IMR-90 (cell line): Measurements from ENCODE around the gene CNGA1. TPM values are rescaled to one million over a fixed set of nuclear protein-coding genes. Genes with fewer than 3 reads are reported as not detected.
A peak's percentile ranks its signal among the peaks of the same experiment; 100 is the strongest.

Experiments used
- ATAC-seq: fragments of 200-7000 bp; cut with Tn5 transposase; 2 replicates; pipeline ENCODE4 v1.9.1; 2020; ENCODE audit warnings: low read depth, mild to moderate bottlenecking, moderate library complexity
- BruUV-seq: library from RNA; stranded (reverse); fragments of 400-500 nt; replicated peaks from 2 replicates; lab custom pipeline; 2021; lab: Mats Ljungman, UMichigan
- CTCF ChIA-PET: fragments of 300-600 bp; formaldehyde crosslinking; extraction: SDS; loops from one replicate; lab custom pipeline; 2021; ENCODE audit warnings: antibody characterized with exemption; lab: Yijun Ruan, JAX
- POLR2A ChIA-PET: fragments of 300-600 bp; sonication (Branson Sonifier 250); formaldehyde crosslinking; loops from one replicate; lab custom pipeline; 2022; ENCODE audit warnings: antibody characterized with exemption; ENCODE audit not compliant: unreplicated experiment; lab: Charles Lee
- DNase-seq: peaks from one replicate; pipeline ENCODE4 v3.0.0; 2013
- H2AFZ ChIP-seq: replicated peaks from 2 replicates; pipeline ENCODE3; 2013; ENCODE audit warnings: low read length, mild to moderate bottlenecking; ENCODE audit not compliant: poor library complexity
- H2AK5ac ChIP-seq: 2 replicates; pipeline ENCODE4 v1.6.1; 2013; ENCODE audit warnings: low read depth, low read length, inconsistent platforms
- H2AK9ac ChIP-seq: replicated peaks from 2 replicates; pipeline ENCODE3; 2013; ENCODE audit warnings: mild to moderate bottlenecking, low read depth, low read length, moderate library complexity; ENCODE audit not compliant: poor library complexity
- H2BK120ac ChIP-seq: 2 replicates; pipeline ENCODE4 v1.6.1; 2013; ENCODE audit warnings: low read depth, low read length, inconsistent platforms
- H2BK15ac ChIP-seq: 3 replicates; pipeline ENCODE4 v1.6.1; 2013; ENCODE audit warnings: low read depth, low read length, inconsistent platforms
- H2BK20ac ChIP-seq: 2 replicates; pipeline ENCODE4 v1.6.1; 2013; ENCODE audit warnings: low read depth, mild to moderate bottlenecking, inconsistent platforms, low read length, moderate library complexity
- H2BK5ac ChIP-seq: 2 replicates; pipeline ENCODE4 v1.6.1; 2013; ENCODE audit warnings: mild to moderate bottlenecking, low read depth, low read length, inconsistent platforms; ENCODE audit not compliant: poor library complexity, severe bottlenecking
- H3K14ac ChIP-seq: replicated peaks from 2 replicates; pipeline ENCODE4 v1.6.1; 2013; ENCODE audit warnings: low read depth, low read length, inconsistent platforms
- H3K18ac ChIP-seq: 2 replicates; pipeline ENCODE4 v1.6.1; 2013; ENCODE audit warnings: low read depth, low read length, control low read depth
- H3K23ac ChIP-seq: 2 replicates; pipeline ENCODE4 v1.6.1; 2013; ENCODE audit warnings: low read depth, low read length, inconsistent platforms
- H3K27ac ChIP-seq: 2 replicates; pipeline ENCODE4 v1.5.1; 2013; ENCODE audit warnings: mild to moderate bottlenecking, control low read depth, low read length; ENCODE audit not compliant: insufficient read depth
- H3K27me3 ChIP-seq: 2 replicates; pipeline ENCODE4 v1.6.1; 2013; ENCODE audit warnings: low read length; ENCODE audit not compliant: control insufficient read depth, insufficient read depth
- H3K36me3 ChIP-seq: 2 replicates; pipeline ENCODE4 v1.6.1; 2013; ENCODE audit warnings: low read length, mixed read lengths; ENCODE audit not compliant: control insufficient read depth, insufficient read depth
- H3K4ac ChIP-seq: 2 replicates; pipeline ENCODE4 v1.6.1; 2013; ENCODE audit warnings: low read depth, low read length, inconsistent platforms
- H3K4me1 ChIP-seq: 2 replicates; pipeline ENCODE4 v1.6.1; 2013; ENCODE audit warnings: low read length, mixed read lengths; ENCODE audit not compliant: control insufficient read depth, insufficient read depth
- H3K4me2 ChIP-seq: 2 replicates; pipeline ENCODE4 v1.6.1; 2013; ENCODE audit warnings: low read depth, mild to moderate bottlenecking, control low read depth, low read length, moderate library complexity
- H3K4me3 ChIP-seq: 2 replicates; pipeline ENCODE4 v1.5.1; 2013; ENCODE audit warnings: low read depth, mild to moderate bottlenecking, control low read depth, low read length, moderate library complexity; ENCODE audit not compliant: insufficient read depth
- H3K56ac ChIP-seq: 2 replicates; pipeline ENCODE4 v1.6.1; 2013; ENCODE audit warnings: low read length, inconsistent platforms; ENCODE audit not compliant: insufficient read depth; ENCODE audit errors: extremely low read depth
- H3K79me1 ChIP-seq, 2 experiments: 2 replicates each; pipeline ENCODE4 v1.6.1; 2013; ENCODE audit warnings: low read length in 2 of 2, inconsistent platforms in 1 of 2, low read depth in 1 of 2
- H3K9ac ChIP-seq: 2 replicates; pipeline ENCODE4 v1.6.1; 2013; ENCODE audit warnings: low read depth, low read length, control low read depth
- H3K9me1 ChIP-seq: 2 replicates; pipeline ENCODE4 v1.6.1; 2013; ENCODE audit warnings: low read length, inconsistent platforms; ENCODE audit not compliant: insufficient read depth
- H3K9me3 ChIP-seq: 2 replicates; pipeline ENCODE4 v1.6.1; 2013; ENCODE audit warnings: low read length; ENCODE audit not compliant: control insufficient read depth, insufficient read depth
- H4K20me1 ChIP-seq: 2 replicates; pipeline ENCODE4 v1.6.1; 2013; ENCODE audit warnings: low read length, inconsistent platforms; ENCODE audit not compliant: insufficient read depth
- H4K5ac ChIP-seq: 2 replicates; pipeline ENCODE4 v1.6.1; 2013; ENCODE audit warnings: mild to moderate bottlenecking, low read depth, low read length, control low read depth
- H4K8ac ChIP-seq, 2 experiments: 2 replicates each; pipeline ENCODE4 v1.6.1; 2013; ENCODE audit warnings: low read depth in 2 of 2, low read length in 2 of 2, control low read depth in 1 of 2, inconsistent platforms in 1 of 2
- H4K91ac ChIP-seq: 2 replicates; pipeline ENCODE4 v1.6.1; 2013; ENCODE audit warnings: low read depth, low read length, inconsistent platforms; ENCODE audit not compliant: insufficient read depth
- CEBPB ChIP-seq: IDR thresholded peaks from 2 replicates; pipeline ENCODE4 v1.6.1; 2012; ENCODE audit warnings: low read depth, low read length, improper control_type of control experiment
- CHD1 ChIP-seq: IDR thresholded peaks from 2 replicates; pipeline ENCODE4 v1.6.1; 2012; ENCODE audit warnings: low read depth, low read length, improper control_type of control experiment
- CTCF ChIP-seq: conservative IDR thresholded peaks from 2 replicates; pipeline ENCODE4 v1.5.1; 2012; ENCODE audit warnings: mild to moderate bottlenecking, low read depth, low read length, improper control_type of control experiment
- FOS ChIP-seq: fragments of 150-350 bp; IDR thresholded peaks from 2 replicates; pipeline ENCODE4 v1.6.1; 2016; ENCODE audit warnings: low read depth, low read length
- MAFK ChIP-seq: IDR thresholded peaks from 2 replicates; pipeline ENCODE4 v1.6.1; 2012; ENCODE audit warnings: low read depth, low read length, improper control_type of control experiment
- MAZ ChIP-seq: IDR thresholded peaks from 2 replicates; pipeline ENCODE4 v1.6.1; 2012; ENCODE audit warnings: low read depth, mild to moderate bottlenecking, low read length, improper control_type of control experiment, moderate library complexity, borderline replicate concordance
- NFE2L2 ChIP-seq: fragments of 150-350 bp; IDR thresholded peaks from 2 replicates; pipeline ENCODE4 v1.6.1; 2016; ENCODE audit warnings: low read depth, mild to moderate bottlenecking, low read length
- POLR2A ChIP-seq: IDR thresholded peaks from 2 replicates; pipeline ENCODE4 v1.6.1; 2012; ENCODE audit warnings: mild to moderate bottlenecking, low read depth, low read length
- RAD21 ChIP-seq: IDR thresholded peaks from 2 replicates; pipeline ENCODE4 v1.6.1; 2012; ENCODE audit warnings: low read length, improper control_type of control experiment
- RCOR1 ChIP-seq: IDR thresholded peaks from 2 replicates; pipeline ENCODE4 v1.6.1; 2012; ENCODE audit warnings: mild to moderate bottlenecking, low read length, improper control_type of control experiment; ENCODE audit not compliant: insufficient replicate concordance
- RFX5 ChIP-seq: IDR thresholded peaks from 2 replicates; pipeline ENCODE4 v1.8.0; 2012; ENCODE audit warnings: low read depth, mild to moderate bottlenecking, low read length, moderate library complexity
- SMC3 ChIP-seq: fragments of 150-350 bp; IDR thresholded peaks from 2 replicates; pipeline ENCODE4 v1.6.1; 2016; ENCODE audit warnings: low read depth, mild to moderate bottlenecking, antibody characterized with exemption, low read length, moderate library complexity
- USF2 ChIP-seq: fragments of 150-350 bp; IDR thresholded peaks from 2 replicates; pipeline ENCODE4 v1.6.1; 2017; ENCODE audit warnings: mild to moderate bottlenecking, antibody characterized with exemption, low read length, low read depth
- WGBS, 2 experiments: methylation state at CpG; one replicate each; pipeline versions ENCODE4 v1.1.5 to v1.1.7; 2013; ENCODE audit warnings: missing lambda C conversion rate in 2 of 2; ENCODE audit not compliant: insufficient read length in 1 of 2; ENCODE audit errors: extremely low coverage in 2 of 2; 5-methylcytosine and 5-hydroxymethylcytosine counted together
- dilution Hi-C: fragments of 300-500 bp; cut with HindIII; formaldehyde crosslinking; loops from one replicate; pipeline ENCODE4 v1.14.3; 2018; ENCODE audit warnings: low sequenced_read_pairs; ENCODE audit not compliant: unreplicated experiment
- in situ Hi-C: fragments of 300-500 bp; cut with MboI; formaldehyde crosslinking; loops from 3 replicates; pipeline ENCODE4 v1.14.3; 2019; ENCODE audit warnings: low sequenced_read_pairs, inconsistent platforms, mixed read lengths
- intact Hi-C: fragments of 100-400 bp; cut with micrococcal nuclease; formaldehyde crosslinking; loops from 2 replicates; pipeline ENCODE4 v1.10.0; 2022
- polyA plus RNA-seq, 3 experiments: library from polyadenylated mRNA; depleted of rRNA; stranded (reverse); fragments of >200 nt; gene quantifications; 2 replicates each; pipeline ENCODE4 v1.2.3, GENCODE V29; 2012; ENCODE audit warnings: low replicate concordance in 1 of 3
- total RNA-seq: library from RNA; depleted of rRNA; stranded (reverse); fragments of >200 nt; gene quantifications from 2 replicates; pipeline ENCODE4 v1.2.3, GENCODE V29; 2012

CNGA1 gene
- total and polyA plus RNA-seq, 2 of the 4 experiments (the other 2 are of a cell fraction) = not detected

DNA sequence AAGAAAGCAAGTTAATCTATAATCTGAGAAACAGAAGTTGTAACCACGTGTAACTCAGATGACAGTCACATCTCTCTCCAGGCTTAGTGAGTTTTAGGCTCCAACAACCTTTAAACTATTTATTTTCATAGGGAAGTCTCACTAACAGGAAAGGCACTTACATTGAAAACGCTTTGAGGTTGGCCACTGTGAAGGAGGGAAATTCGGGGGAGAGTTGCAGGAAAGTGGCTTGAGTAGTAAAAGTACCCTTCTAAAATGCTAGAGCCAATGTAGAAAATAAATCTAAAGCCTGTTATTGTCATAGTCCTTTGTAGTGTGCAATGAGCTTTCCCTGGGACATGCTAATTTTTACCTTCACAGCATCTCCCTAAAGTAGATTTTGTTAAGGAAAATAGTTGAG lies 101.1 kb downstream of the CNGA1 start:
- Histone ChIP-seq H2BK20ac (no peak overlapping the region), H2AK9ac (no peak overlapping the region), H2BK15ac (no peak overlapping the region), H3K4ac (no peak overlapping the region), H2AK5ac (no peak overlapping the region), H2BK120ac (no peak overlapping the region), H3K14ac (no peak overlapping the region), H3K18ac (no peak overlapping the region), H3K4me3 (no peak overlapping the region), H3K23ac (no peak overlapping the region), H4K8ac (peak overlapping the region in 1 of 2 experiments; percentile 89; a peak in 1 of 4 replicates), H3K36me3 (no peaks in the 10 kb centered on the region), H3K4me1 (no peaks in the 10 kb centered on the region), H3K27ac (no peak overlapping the region), H3K56ac (no peak overlapping the region), H4K91ac (no peak overlapping the region), H3K27me3 (no peaks in the 10 kb centered on the region), H3K9me3 (no peaks in the 10 kb centered on the region), H3K9ac (no peak overlapping the region), H3K9me1 (no peaks in the 10 kb centered on the region), H2BK5ac (no peak overlapping the region), H2AFZ (no peak overlapping the region), H4K20me1 (no peaks in the 10 kb centered on the region), H3K79me1 (peaks cover 10 to 17% of the 10 kb centered on the region in 2 experiments), H4K5ac (no peak overlapping the region), H3K4me2 (no peak overlapping the region)
- no TSS peak for BruUV-seq
- ATAC-seq (no peak), DNase-seq (no peak)
- CTCF ChIA-PET = interaction anchor here (0.6 to 1.1 kb wide), 2 partner anchors 247 to 604 kb away, joined by 4 read pairs; no protein-coding TSS in a partner anchor
- dilution Hi-C loops (no loop called here), in situ Hi-C loops (no loop called here), intact Hi-C loops (no loop called here)
- POLR2A ChIA-PET = no interaction called here
- no CpG with 5 or more reads among the region's 3 CpGs for WGBS, 2 experiments
- TF ChIP-seq NFE2L2 (no peak), POLR2A (no peak), MAFK (no peak), CHD1 (no peak), CEBPB (no peak), USF2 (no peak), RFX5 (no peak), SMC3 (no peak), RAD21 (no peak), RCOR1 (no peak), MAZ (no peak), CTCF (no peak), FOS (no peak)
